IPS-18a (cell line): Measurements from ENCODE around the gene MAMDC2.

ENCODE experiments used
- H3K27ac ChIP-seq: one replicate; pipeline ENCODE4 v1.5.1; 2013; ENCODE audit warnings: low read length
- H3K27me3 ChIP-seq: one replicate; pipeline ENCODE4 v1.6.1; 2013; ENCODE audit warnings: mild to moderate bottlenecking, low read length; ENCODE audit not compliant: control insufficient read depth, insufficient read depth
- H3K36me3 ChIP-seq: one replicate; pipeline ENCODE4 v1.6.1; 2013; ENCODE audit warnings: low read depth, low read length; ENCODE audit not compliant: control insufficient read depth
- H3K4me1 ChIP-seq: one replicate; pipeline ENCODE4 v1.6.1; 2013; ENCODE audit warnings: low read depth, low read length; ENCODE audit not compliant: control insufficient read depth
- H3K4me3 ChIP-seq: one replicate; pipeline ENCODE4 v1.5.1; 2013; ENCODE audit warnings: low read length
- H3K9ac ChIP-seq: one replicate; pipeline ENCODE4 v1.6.1; 2013; ENCODE audit warnings: mild to moderate bottlenecking, low read length, moderate library complexity
- H3K9me3 ChIP-seq: one replicate; pipeline ENCODE4 v1.6.1; 2013; ENCODE audit warnings: low read depth, low read length; ENCODE audit not compliant: control insufficient read depth

The MAMDC2 gene

DNA sequence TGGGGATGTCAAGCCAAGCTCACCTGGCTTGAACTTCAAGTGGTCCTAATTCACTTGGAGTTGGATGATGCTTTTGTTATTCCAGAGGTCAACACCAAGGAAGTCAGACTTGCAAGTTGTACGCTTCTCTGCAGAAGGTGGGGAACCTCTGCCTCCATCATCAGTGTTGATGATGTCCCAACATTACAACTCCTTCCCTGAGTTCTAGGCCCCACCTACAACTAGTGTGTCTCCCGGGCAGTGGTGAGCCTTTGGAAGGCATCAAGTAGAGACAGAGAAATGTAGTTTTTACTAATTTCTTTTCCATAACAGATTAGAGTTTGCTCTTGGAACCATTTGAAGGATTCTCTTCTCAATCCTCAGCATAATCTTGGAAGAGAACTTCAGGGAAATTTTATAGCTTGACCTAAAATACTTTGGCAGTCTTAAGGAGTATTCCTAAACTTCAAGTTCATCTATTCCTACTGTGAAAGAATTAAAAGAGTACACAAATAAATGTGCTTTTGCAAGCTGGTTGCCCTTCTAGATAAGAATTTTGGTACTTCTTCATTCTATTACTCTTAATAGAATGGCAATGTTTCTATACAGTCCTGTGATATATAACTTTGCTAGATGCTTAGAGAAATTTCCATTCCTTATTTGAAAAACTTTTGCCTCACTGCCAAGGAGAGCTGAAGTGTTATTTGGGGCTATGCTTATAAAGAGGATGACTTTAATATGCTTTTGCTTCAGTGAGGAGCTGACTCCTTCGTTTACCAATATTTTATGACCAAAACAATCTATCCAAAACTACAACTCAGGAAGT is 12.0 kb downstream of the MAMDC2 start:
- Histone ChIP-seq H3K27ac (no peak overlapping the region), H3K36me3 (no peaks in the 10 kb centered on the region), H3K27me3 (no peaks in the 10 kb centered on the region), H3K9me3 (no peaks in the 10 kb centered on the region), H3K4me1 (peaks cover 4% of the 10 kb centered on the region), H3K9ac (no peak overlapping the region), H3K4me3 (no peak overlapping the region)

DNA sequence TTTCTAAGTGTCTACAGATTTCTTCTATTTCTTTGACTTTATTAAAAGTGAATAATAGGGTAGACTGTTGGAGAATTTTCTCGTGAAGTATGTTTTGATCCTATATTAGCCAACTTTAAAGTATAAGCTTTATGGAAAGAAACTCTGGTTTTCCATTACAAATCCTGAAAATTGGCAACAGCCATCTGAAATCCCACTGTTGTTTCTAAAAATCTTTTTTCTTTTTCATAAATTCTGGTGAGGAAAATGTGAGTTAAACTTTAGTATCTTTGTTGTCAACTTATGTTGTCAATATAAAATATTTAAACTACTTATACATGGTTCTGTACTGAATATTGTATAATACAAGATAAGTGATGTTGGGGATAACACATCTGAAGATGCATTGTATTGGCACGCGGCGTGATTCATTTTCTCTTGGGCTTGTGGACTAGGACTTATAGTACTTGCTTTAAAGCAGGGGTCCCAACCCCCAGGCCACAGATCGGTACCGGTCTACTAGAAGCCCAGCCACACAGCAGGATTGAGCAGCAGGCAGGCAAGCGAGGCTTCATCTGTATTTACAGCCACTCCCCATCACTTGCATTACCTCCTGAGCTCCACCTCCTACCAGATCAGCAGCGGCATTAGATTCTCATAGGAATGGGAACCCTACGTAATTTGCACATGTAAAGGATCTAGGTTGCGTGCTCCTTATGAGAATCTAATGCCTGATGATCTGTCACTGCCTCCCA is 12.7 kb downstream of the MAMDC2 start:
- Histone ChIP-seq H3K4me3 (no peak overlapping the region), H3K27ac (no peak overlapping the region), H3K9me3 (no peaks in the 10 kb centered on the region), H3K36me3 (no peaks in the 10 kb centered on the region), H3K27me3 (no peaks in the 10 kb centered on the region), H3K9ac (no peak overlapping the region), H3K4me1 (peaks cover 7% of the 10 kb centered on the region)

DNA sequence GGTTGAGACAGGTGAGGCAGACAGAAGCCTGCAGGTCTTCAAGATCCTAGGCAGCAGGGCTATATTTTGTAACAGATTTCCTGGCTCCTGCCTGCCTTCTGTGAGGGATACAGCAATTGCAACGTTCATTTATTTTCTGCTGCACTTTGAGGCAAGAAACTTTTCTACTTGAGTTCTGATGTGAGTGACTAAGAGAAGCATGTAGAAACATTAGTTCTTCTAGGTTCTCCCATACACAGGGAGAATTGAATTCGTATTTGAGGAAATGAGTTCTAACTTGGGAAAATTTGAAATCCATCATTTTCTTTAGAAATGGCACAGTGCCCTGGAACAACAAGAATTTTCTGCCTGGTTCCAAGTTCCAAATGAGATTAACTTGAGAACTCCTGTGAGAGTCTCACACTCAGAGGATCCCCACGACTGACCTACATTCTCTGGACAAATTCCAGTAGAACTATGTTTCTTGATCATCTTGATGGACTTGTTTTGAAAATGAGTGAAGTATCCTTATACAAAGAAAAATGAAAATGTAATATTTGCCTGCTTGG is 15.0 kb downstream of the MAMDC2 start:
- Histone ChIP-seq H3K4me3 (no peak overlapping the region), H3K27me3 (no peaks in the 10 kb centered on the region), H3K9me3 (no peaks in the 10 kb centered on the region), H3K9ac (no peak overlapping the region), H3K36me3 (no peaks in the 10 kb centered on the region), H3K4me1 (peaks cover 7% of the 10 kb centered on the region), H3K27ac (no peak overlapping the region)

DNA sequence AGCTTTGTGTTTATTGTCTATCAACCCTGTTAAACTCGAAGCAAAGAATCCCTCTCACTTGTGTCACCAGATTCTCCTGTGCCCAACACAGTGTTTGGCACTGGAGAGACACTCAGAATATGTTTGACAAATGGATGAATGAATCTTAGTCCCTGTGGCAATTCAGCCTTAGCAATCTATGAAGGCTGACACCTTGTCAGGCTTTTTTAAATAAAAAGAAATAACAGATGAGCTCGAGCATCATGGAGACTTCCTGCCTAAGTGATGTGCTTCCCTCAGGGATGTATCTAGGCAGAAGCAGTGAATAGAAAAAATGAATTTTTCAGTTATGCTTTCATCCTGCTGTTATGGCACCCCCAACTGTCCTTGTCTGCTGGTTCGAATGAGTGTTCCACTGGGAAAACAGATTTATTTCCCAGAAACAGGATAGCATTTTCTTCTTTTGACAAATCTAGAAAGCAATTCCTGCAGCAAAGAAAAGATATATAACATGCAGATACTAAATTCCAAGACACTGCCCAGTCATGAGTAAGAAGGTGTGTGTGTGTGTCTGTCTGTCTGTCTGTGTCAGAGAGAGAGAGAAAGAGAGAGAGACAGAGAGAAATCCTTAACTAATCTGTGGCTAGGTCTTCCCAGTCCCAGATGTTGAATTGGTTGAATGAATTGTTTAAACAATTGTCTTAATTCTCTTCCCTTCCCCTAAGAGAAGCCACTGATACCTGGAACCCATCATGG is 16.7 kb downstream of the MAMDC2 start:
- no peak overlapping the region for H3K4me3 ChIP-seq
- H3K27ac ChIP-seq, result no peak overlapping the region
- no peaks in the 10 kb centered on the region for H3K36me3 ChIP-seq
- H3K27me3 ChIP-seq, result no peaks in the 10 kb centered on the region
- no peaks in the 10 kb centered on the region for H3K9me3 ChIP-seq
- peaks cover 7% of the 10 kb centered on the region for H3K4me1 ChIP-seq
- H3K9ac ChIP-seq, result no peak overlapping the region

DNA sequence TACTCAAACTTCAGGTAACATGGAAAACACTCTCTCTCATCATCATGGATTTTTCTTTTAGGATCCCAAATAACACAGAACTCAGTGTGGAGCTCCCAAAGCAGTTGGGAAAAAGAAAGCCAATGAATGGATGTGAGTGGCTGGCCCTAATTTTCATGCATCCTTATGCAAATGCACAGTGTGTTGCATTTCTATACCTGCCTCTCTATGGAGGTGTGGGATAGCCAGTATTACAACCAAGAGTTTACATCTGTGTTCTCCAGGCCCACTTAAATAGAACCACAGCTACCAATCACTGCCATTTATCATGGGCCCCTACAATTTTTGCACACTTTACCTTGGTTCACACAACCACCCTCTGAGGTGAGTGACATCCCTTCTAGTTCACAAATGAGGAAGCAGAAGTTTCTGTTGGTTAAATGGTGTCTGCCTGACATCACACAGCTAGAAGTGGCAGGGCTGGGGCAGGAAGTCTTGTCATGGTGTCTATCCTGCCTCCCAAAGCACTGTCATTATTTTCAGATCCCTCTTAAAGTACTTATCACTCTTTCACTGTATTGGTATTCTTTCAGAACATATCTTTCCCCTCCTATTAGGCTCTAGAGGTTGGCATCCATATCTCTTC is 17.3 kb downstream of the MAMDC2 start:
- no peak overlapping the region for H3K27ac ChIP-seq
- H3K4me3 ChIP-seq, result no peak overlapping the region
- no peak overlapping the region for H3K9ac ChIP-seq
- no peaks in the 10 kb centered on the region for H3K9me3 ChIP-seq
- peaks cover 7% of the 10 kb centered on the region for H3K4me1 ChIP-seq
- H3K27me3 ChIP-seq, result no peaks in the 10 kb centered on the region
- no peaks in the 10 kb centered on the region for H3K36me3 ChIP-seq

DNA sequence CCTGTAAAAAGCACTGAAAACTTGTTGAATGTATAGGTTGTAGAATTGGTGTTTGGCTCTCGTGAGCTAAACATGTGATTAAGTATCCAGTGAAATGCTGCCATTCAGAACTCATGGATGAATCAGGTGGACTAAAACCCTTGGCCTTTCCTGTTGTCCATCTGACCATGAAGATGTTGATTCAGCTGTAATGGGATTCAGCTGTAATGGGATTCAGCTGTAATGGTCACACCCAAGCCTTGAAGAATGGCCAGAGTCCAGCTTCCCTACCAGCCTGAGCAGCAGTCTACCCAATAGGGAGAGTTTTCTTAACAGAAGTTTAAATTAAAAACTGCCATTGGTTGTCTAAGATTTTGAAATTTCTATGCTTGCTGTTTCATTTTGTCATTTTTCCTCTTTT is 18.1 kb downstream of the MAMDC2 start:
- Histone ChIP-seq H3K27ac (no peak overlapping the region), H3K36me3 (no peaks in the 10 kb centered on the region), H3K27me3 (no peaks in the 10 kb centered on the region), H3K4me1 (peaks cover 7% of the 10 kb centered on the region), H3K9me3 (no peaks in the 10 kb centered on the region), H3K4me3 (no peak overlapping the region), H3K9ac (no peak overlapping the region)

DNA sequence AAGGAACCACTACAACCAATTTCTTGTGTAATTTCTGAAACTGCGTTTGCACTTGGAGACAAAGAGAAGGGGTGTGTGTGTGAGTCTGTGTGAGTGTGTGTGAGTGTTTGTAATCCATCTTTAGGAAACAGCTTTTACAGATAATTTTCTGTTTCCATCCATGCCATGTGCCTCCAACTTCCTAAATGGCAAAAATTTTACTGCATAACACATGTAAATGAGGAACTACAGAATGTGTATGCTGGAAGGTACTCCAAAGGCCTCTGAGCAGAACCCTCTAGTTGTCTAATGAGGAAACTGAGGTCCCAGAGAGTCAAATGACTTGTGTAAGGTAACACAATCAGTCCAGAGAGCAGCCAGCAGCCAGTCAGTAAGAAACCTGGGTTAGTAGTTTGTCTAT is 20.8 kb downstream of the MAMDC2 start:
- H3K4me3 ChIP-seq, result no peak overlapping the region
- peaks cover 7% of the 10 kb centered on the region for H3K4me1 ChIP-seq
- no peak overlapping the region for H3K27ac ChIP-seq
- H3K9me3 ChIP-seq, result no peaks in the 10 kb centered on the region
- H3K9ac ChIP-seq, result no peak overlapping the region
- no peaks in the 10 kb centered on the region for H3K27me3 ChIP-seq
- no peaks in the 10 kb centered on the region for H3K36me3 ChIP-seq

DNA sequence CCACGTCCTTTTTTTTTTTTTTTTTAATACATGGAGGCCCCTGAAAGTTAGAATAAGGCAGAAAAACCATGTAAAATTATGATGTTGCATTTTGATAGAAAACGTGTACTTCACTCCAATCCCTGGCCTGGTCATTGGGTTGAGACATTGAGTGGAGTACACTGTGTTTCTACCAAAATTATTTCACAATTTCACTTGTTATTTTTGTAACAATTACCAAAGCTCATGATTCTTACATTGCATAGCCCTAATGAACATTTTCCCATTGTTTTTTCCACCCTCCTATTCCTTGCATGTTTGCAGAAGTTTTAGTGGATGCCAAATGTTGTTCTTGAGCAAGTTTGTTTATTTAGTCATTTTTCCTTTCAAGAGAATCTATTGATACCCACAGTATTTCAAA is 21.9 kb downstream of the MAMDC2 start:
- Histone ChIP-seq H3K27me3 (no peaks in the 10 kb centered on the region), H3K36me3 (no peaks in the 10 kb centered on the region), H3K9ac (no peak overlapping the region), H3K4me1 (peaks cover 4% of the 10 kb centered on the region), H3K27ac (no peak overlapping the region), H3K4me3 (no peak overlapping the region), H3K9me3 (no peaks in the 10 kb centered on the region)

DNA sequence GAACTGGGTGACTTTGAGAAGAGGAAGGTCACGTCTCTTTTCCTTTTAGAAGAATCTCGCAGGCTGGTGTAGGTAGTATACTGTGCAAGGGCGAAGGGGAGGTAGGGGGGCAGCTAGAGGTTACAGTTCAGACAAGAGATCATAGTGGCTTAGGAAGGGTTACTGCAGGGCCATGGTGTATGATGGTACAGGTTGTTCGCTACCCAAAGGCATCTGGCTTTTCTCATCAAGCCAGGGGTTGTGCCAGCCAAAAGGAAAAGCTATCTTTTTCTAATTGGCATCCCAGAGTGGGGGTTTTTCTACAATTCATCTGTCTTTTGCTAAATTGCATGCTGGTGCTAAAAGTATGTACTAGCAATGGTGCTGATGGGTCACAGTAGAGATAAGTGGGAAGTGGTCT is 22.8 kb downstream of the MAMDC2 start:
- Histone ChIP-seq H3K4me3 (no peak overlapping the region), H3K9me3 (no peaks in the 10 kb centered on the region), H3K9ac (no peak overlapping the region), H3K4me1 (no peaks in the 10 kb centered on the region), H3K27ac (no peak overlapping the region), H3K27me3 (no peaks in the 10 kb centered on the region), H3K36me3 (no peaks in the 10 kb centered on the region)

DNA sequence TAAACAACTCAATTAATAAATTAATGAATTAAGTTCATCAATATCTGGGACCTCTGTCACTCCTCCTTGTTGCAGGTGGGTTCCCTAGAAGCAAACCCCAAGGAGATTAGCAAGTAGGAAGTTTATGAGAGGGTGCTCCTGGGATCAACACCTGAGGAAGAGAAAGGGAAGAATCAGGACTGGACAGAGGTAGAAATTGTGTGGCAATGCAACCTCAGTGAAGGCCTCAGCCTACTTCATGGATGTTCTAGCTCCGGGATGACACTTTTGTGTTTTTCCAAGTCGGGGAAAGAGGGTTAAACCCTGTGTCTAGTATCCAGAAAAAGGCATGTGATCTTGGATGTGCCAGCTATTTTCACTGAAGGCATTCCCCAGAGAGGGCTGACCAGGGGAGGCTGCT is 23.2 kb downstream of the MAMDC2 start:
- H3K4me1 ChIP-seq, result no peaks in the 10 kb centered on the region
- no peaks in the 10 kb centered on the region for H3K9me3 ChIP-seq
- no peak overlapping the region for H3K4me3 ChIP-seq
- H3K27me3 ChIP-seq, result no peaks in the 10 kb centered on the region
- H3K27ac ChIP-seq, result no peak overlapping the region
- no peak overlapping the region for H3K9ac ChIP-seq
- H3K36me3 ChIP-seq, result no peaks in the 10 kb centered on the region

DNA sequence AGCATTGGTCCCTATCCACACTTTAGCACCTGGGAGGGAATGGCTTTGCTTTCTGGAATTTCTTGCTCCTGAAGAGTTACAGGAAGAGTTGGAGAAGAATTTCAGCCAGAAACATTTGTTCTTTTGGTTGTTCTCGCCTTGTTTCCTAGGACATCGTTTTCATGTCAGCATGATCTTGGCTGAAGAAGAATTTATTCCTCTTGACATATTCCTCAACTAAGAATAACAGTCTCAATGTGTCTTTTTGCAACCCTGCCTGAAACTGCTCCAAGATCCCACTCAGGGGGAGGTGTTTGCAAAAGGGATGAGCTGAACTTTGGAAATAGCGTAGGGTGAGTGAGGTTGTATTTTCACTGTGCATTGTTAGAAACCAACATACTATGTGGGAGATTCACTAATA is 26.1 kb downstream of the MAMDC2 start:
- Histone ChIP-seq H3K4me3 (no peak overlapping the region), H3K36me3 (no peaks in the 10 kb centered on the region), H3K27me3 (no peaks in the 10 kb centered on the region), H3K9me3 (no peaks in the 10 kb centered on the region), H3K4me1 (no peaks in the 10 kb centered on the region), H3K27ac (no peak overlapping the region), H3K9ac (no peak overlapping the region)
